ENCODE data around the gene SSBP4.
A peak's percentile ranks its signal among the peaks of the same experiment; 100 is the strongest.
"Not testable (repeated sequence)": the region's sequence is repeated elsewhere in the genome, so short reads cannot be mapped to it uniquely, and the experiment has no call there.

Gene SSBP4

DNA sequence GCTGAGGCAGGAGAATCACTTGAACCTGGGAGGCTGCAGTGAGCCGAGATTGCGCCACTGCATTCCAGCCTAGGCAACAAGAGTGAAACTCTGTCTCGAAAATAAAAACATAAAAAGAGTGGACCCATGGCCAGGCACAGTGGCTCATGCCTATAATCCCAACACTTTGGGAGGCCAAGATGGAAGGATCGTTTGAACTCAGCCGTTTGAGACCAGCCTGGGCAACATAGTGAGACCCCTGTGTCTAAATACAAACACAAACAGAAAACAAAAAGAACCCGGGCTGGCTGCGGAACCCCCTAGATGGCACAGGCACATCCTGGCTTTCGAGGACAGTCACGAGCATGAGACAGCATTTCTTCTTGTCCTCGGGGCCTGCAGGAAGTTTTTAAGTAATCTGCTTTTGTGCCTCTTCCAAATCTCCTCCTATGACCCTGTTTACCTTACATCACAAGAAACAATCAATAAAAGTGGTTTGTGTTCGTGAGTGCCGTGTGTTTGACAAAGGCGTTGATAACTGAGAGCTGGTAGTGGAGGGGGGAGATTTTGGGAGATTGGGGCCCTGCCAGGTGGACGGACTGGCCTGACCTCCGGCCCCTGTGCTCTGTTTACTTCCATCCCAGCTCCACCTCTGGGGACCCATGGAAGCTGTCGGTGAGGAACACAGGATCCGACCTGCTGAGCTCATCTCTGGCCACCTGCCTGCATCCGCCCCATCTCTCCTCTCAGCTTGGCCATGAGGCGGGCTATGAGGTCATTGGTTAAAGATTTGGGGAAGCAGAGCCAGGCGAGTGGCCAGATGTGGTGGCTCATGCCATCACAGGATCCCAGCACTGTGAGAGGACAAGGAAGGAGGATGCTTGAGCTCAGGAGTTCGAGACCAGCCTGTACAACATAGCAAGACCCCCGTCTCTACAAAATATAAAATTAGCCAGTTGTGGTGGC is 39.1 kb upstream of the SSBP4 start (continued):
- TF ChIP-seq ZBTB11 (tag by site-specific recombination; conservative IDR thresholded peaks at IDR 0.05; ENCODE audit: low read depth) (no peak), SETDB1 (IDR thresholded peaks at IDR 0.05; ENCODE audit: insufficient read length, low read length) (no peak), ZNF623 (tag by site-specific recombination; IDR thresholded peaks at IDR 0.05) (no peak), CTCF (tag by site-specific recombination; IDR thresholded peaks at IDR 0.05) (no peak), TRIM28 (IDR thresholded peaks at IDR 0.05; ENCODE audit: borderline replicate concordance, low read length) (no peak), ZNF624 (tag by site-specific recombination; IDR thresholded peaks at IDR 0.05) (no peak), ZNF138 (tag by site-specific recombination; IDR thresholded peaks at IDR 0.05; ENCODE audit: borderline replicate concordance) (no peak), ZBTB20 (tag by site-specific recombination; IDR thresholded peaks at IDR 0.05) (peak; percentile 32; the same call in 1 of the 2 replicates), ZNF561 (tag by site-specific recombination; IDR thresholded peaks at IDR 0.05; ENCODE audit: borderline replicate concordance) (no peak), ZNF629 (tag by site-specific recombination; IDR thresholded peaks at IDR 0.05) (peak; percentile 98), KLF1 (tag by site-specific recombination; IDR thresholded peaks at IDR 0.05) (peak; percentile 64), ZNF571 (tag by site-specific recombination; IDR thresholded peaks at IDR 0.05) (no peak), ZNF302 (tag by site-specific recombination; IDR thresholded peaks at IDR 0.05; ENCODE audit: low read depth) (no peak), ZNF768 (tag by site-specific recombination; IDR thresholded peaks at IDR 0.05) (no peak)
- TF ChIP-seq, protein P1, sequence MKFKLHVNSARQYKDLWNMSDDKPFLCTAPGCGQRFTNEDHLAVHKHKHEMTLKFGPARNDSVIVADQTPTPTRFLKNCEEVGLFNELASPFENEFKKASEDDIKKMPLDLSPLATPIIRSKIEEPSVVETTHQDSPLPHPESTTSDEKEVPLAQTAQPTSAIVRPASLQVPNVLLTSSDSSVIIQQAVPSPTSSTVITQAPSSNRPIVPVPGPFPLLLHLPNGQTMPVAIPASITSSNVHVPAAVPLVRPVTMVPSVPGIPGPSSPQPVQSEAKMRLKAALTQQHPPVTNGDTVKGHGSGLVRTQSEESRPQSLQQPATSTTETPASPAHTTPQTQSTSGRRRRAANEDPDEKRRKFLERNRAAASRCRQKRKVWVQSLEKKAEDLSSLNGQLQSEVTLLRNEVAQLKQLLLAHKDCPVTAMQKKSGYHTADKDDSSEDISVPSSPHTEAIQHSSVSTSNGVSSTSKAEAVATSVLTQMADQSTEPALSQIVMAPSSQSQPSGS (tag by site-specific recombination; IDR thresholded peaks at IDR 0.05; ENCODE audit: low read depth): peak; percentile 93
- TF ChIP-seq, protein P2, sequence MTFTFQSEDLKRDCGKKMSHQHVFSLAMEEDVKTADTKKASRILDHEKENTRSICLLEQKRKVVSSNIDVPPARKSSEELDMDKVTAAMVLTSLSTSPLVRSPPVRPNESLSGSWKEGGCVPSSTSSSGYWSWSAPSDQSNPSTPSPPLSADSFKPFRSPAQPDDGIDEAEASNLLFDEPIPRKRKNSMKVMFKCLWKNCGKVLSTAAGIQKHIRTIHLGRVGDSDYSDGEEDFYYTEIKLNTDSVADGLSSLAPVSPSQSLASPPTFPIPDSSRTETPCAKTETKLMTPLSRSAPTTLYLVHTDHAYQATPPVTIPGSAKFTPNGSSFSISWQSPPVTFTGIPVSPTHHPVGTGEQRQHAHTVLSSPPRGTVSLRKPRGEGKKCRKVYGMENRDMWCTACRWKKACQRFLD (tag by site-specific recombination; IDR thresholded peaks at IDR 0.05): no peak

DNA sequence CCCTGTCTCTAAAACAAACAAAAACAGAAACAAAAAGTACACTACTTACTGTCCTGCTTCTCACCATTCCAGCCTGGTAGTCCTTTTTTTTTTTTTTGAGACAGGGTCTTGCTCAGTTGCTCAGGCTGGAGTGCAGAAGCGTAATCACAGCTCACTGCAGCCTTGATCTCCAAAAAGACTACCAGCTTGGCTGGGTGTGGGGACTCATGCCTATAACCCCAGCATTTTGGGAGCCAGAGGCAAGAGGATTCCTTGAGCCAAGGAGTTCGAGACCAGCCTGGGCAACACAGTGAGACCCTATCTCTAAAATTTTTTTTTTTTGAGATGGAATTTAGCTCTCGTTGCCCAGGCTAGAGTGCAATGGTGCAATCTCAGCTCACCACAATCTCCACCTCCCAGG is 38.4 kb upstream of the SSBP4 start:
- H3K9me3 ChIP-seq (ENCODE audit: control insufficient read depth, insufficient read depth, low read depth, low read length): no peaks in the 10 kb centered on the region
- TF ChIP-seq, protein P3, sequence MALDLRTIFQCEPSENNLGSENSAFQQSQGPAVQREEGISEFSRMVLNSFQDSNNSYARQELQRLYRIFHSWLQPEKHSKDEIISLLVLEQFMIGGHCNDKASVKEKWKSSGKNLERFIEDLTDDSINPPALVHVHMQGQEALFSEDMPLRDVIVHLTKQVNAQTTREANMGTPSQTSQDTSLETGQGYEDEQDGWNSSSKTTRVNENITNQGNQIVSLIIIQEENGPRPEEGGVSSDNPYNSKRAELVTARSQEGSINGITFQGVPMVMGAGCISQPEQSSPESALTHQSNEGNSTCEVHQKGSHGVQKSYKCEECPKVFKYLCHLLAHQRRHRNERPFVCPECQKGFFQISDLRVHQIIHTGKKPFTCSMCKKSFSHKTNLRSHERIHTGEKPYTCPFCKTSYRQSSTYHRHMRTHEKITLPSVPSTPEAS (tag by site-specific recombination; IDR thresholded peaks at IDR 0.05): no peak
- peak; percentile 98 for TF ChIP-seq ZNF121 (tag by site-specific recombination; IDR thresholded peaks at IDR 0.05)
- H3K36me3 ChIP-seq (ENCODE audit: control insufficient read depth in 2 of 2, insufficient read depth in 1 of 2, low read length in 2 of 2): no peaks in the 10 kb centered on the region
- POLR2A ChIA-PET: interaction anchor here (0.7 to 1.3 kb wide), 7 partner anchors 7 to 99 kb away, joined by 3 to 10 read pairs (median 4); partner anchors contain the start of genes JUND and SSBP4
- CTCF ChIA-PET: interaction anchor here (0.6 to 1.7 kb wide), 7 partner anchors 8 to 108 kb away, joined by 3 to 6 read pairs (median 4); no protein-coding TSS in a partner anchor
- no peak overlapping the region for H3K27ac ChIP-seq (ENCODE audit: extremely low read depth, low read depth, low read length)
- no peak overlapping the region for H3K4me3 ChIP-seq (ENCODE audit: low read depth, low read length)
- H3K4me1 ChIP-seq (ENCODE audit: control insufficient read depth, insufficient read depth, low read length): no peaks in the 10 kb centered on the region

DNA sequence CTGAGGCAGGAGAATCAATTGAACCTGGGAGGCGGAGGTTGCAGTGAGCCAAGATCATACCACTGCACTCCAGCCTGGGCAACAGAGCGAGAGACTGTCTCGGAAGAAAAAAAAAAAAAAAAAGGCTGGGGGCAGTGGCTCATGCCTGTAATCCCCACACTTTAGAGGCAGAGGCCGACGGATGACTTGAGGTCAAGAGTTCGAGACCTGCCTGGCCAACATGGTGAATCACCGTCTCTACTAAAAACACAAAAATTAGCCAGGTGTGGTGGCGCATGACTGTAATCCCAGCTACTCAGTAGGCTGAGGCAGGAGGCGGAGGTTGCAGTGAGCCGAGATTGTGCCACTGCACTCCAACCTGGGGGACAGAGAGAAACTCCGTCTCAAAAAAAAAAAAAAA is 35.6 kb upstream of the SSBP4 start:
- not testable (repeated sequence) for H3K4me1 ChIP-seq (ENCODE audit: control insufficient read depth, insufficient read depth, low read length); H3K9me3 ChIP-seq (ENCODE audit: control insufficient read depth, insufficient read depth, low read depth, low read length); H3K36me3 ChIP-seq (ENCODE audit: control insufficient read depth in 2 of 2, insufficient read depth in 1 of 2, low read length in 2 of 2); H3K27ac ChIP-seq (ENCODE audit: extremely low read depth, low read depth, low read length); H3K4me3 ChIP-seq (ENCODE audit: low read depth, low read length)
- POLR2A ChIA-PET: interaction anchor here (0.9 kb wide), 1 partner anchor 102 kb away, joined by 3 read pairs; no protein-coding TSS in a partner anchor
- CTCF ChIA-PET: interaction anchor here (0.6 to 0.7 kb wide), 2 partner anchors 28 to 79 kb away, joined by 3 to 4 read pairs; no protein-coding TSS in a partner anchor
